Measurements from ENCODE around the gene PDE4D. TPM values are rescaled to one million over a fixed set of nuclear protein-coding genes. Genes with fewer than 3 reads are reported as not detected.

PDE4D gene
- polyA plus RNA-seq, 1 donor (not counting 4 experiments of a cell fraction or from before 2014, with no cell fraction given) = 3.6 TPM

DNA sequence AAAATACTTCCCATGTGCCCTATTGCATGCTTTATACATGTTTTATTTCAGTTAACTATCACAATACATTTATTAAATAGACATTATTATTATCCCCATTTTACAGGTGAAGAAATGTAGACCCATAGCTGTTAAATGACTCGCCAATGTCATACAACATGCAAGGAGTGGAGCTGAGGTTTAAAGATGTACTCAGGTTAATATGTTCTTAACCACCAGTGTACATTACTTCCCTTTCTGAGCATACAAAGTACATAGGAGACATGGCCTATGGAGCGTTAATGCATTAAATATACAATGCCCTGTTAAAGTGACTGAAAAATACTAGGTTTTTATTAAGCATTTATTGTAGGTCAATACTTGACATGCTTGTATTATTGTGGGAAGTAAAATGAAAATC lies 407.0 kb downstream of the PDE4D start:
- Histone ChIP-seq H3K79me2 (ENCODE audit: control insufficient read depth, insufficient read depth, low read length) (no peaks in the 10 kb centered on the region), H3K9me3 (ENCODE audit: control insufficient read depth, low read depth, low read length) (no peaks in the 10 kb centered on the region), H3K9ac (ENCODE audit: control insufficient read depth, extremely low read depth, insufficient read depth, low read length) (no peak overlapping the region), H3K36me3 (ENCODE audit: control insufficient read depth in 2 of 2, extremely low read depth in 1 of 2, insufficient read depth in 2 of 2, low read length in 2 of 2) (no peaks in the 10 kb centered on the region), H3K4me1 (ENCODE audit: control insufficient read depth, extremely low read depth, insufficient read depth, low read length) (peaks cover 27% of the 10 kb centered on the region), H2AFZ (ENCODE audit: control insufficient read depth, low read length) (no peak overlapping the region), H3K4me2 (ENCODE audit: control insufficient read depth, extremely low read depth, insufficient read depth, low read depth, low read length) (no peak overlapping the region), H3K9me1 (ENCODE audit: control insufficient read depth, extremely low read depth, insufficient read depth, low read length) (no peaks in the 10 kb centered on the region), H3K4me3 (ENCODE audit: control insufficient read depth in 2 of 3, extremely low read depth in 1 of 3, insufficient read depth in 2 of 3, low read depth in 1 of 3, low read length in 3 of 3) (no peak overlapping the region), H3K27me3 (ENCODE audit: control insufficient read depth, extremely low read depth, insufficient read depth, low read length) (no peaks in the 10 kb centered on the region), H3K27ac (ENCODE audit: control insufficient read depth, insufficient read depth, low read length) (no peak overlapping the region), H4K20me1 (ENCODE audit: control insufficient read depth, extremely low read depth, insufficient read depth, low read length) (no peaks in the 10 kb centered on the region)
- DNase-seq (ENCODE audit: low read depth, low spot score) = no peak
- no peak for TF ChIP-seq EZH2 (IDR thresholded peaks at IDR 0.05; ENCODE audit: low read length)
- TF ChIP-seq, protein P1, sequence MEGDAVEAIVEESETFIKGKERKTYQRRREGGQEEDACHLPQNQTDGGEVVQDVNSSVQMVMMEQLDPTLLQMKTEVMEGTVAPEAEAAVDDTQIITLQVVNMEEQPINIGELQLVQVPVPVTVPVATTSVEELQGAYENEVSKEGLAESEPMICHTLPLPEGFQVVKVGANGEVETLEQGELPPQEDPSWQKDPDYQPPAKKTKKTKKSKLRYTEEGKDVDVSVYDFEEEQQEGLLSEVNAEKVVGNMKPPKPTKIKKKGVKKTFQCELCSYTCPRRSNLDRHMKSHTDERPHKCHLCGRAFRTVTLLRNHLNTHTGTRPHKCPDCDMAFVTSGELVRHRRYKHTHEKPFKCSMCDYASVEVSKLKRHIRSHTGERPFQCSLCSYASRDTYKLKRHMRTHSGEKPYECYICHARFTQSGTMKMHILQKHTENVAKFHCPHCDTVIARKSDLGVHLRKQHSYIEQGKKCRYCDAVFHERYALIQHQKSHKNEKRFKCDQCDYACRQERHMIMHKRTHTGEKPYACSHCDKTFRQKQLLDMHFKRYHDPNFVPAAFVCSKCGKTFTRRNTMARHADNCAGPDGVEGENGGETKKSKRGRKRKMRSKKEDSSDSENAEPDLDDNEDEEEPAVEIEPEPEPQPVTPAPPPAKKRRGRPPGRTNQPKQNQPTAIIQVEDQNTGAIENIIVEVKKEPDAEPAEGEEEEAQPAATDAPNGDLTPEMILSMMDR (optimal IDR thresholded peaks at IDR 0.05 in 1 of 3, IDR thresholded peaks at IDR 0.05 in 1 of 3, conservative IDR thresholded peaks at IDR 0.05 in 1 of 3; ENCODE audit: extremely low read depth in 1 of 3, insufficient read depth in 2 of 3, low read length in 3 of 3) = no peak
- FAIRE-seq = no peak
- dilution Hi-C loops (cut with MboI; ENCODE audit: extremely low pct_ligation_motif_present, low sequenced_read_pairs) = no loop called here

DNA sequence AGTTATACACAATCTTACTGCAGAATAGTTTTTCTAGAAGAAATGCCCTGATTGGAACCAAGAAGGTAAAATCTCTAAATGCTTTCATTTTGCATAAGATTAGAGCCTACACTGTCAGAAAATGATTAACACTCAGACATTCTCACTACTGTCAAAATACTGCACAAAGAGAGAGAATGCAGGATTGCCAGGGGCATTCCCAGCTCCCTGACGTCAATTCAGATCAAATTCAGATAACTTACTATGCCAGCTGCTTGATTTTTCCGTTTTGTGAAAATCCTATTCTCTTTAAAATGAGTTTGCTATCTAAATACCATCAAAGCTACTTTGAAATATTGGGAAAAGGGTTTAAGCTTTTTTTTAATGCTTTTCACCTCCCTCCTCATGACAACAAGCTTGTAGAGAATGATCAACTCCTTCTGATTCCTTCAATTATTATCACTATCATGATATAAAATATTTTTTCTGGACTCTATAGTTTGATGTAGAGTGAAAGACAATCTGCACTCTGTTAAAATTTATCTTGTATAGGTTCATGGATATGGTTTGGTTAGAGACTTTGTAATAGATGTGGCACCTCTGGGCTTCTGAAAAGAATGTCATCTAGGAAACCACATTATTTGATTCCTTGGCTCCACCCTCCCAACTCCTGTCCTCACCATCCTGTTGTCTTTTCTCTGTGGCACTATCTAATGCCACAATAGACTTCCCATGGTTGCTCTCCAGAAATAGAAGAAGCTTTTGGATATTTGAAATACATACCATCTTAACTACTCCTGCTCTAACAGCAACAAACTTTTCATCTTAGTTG lies 407.7 kb downstream of the PDE4D start:
- Histone ChIP-seq H3K4me1 (ENCODE audit: control insufficient read depth, extremely low read depth, insufficient read depth, low read length) (peaks cover 27% of the 10 kb centered on the region), H3K79me2 (ENCODE audit: control insufficient read depth, insufficient read depth, low read length) (no peaks in the 10 kb centered on the region), H3K4me3 (ENCODE audit: control insufficient read depth in 2 of 3, extremely low read depth in 1 of 3, insufficient read depth in 2 of 3, low read depth in 1 of 3, low read length in 3 of 3) (no peak overlapping the region), H3K9me3 (ENCODE audit: control insufficient read depth, low read depth, low read length) (no peaks in the 10 kb centered on the region), H2AFZ (ENCODE audit: control insufficient read depth, low read length) (no peak overlapping the region), H3K36me3 (ENCODE audit: control insufficient read depth in 2 of 2, extremely low read depth in 1 of 2, insufficient read depth in 2 of 2, low read length in 2 of 2) (no peaks in the 10 kb centered on the region), H4K20me1 (ENCODE audit: control insufficient read depth, extremely low read depth, insufficient read depth, low read length) (no peaks in the 10 kb centered on the region), H3K27ac (ENCODE audit: control insufficient read depth, insufficient read depth, low read length) (no peak overlapping the region), H3K9me1 (ENCODE audit: control insufficient read depth, extremely low read depth, insufficient read depth, low read length) (no peaks in the 10 kb centered on the region), H3K4me2 (ENCODE audit: control insufficient read depth, extremely low read depth, insufficient read depth, low read depth, low read length) (peak overlapping the region; percentile 3), H3K27me3 (ENCODE audit: control insufficient read depth, extremely low read depth, insufficient read depth, low read length) (no peaks in the 10 kb centered on the region), H3K9ac (ENCODE audit: control insufficient read depth, extremely low read depth, insufficient read depth, low read length) (no peak overlapping the region)
- dilution Hi-C loops (cut with MboI; ENCODE audit: extremely low pct_ligation_motif_present, low sequenced_read_pairs) = no loop called here
- TF ChIP-seq EZH2 (IDR thresholded peaks at IDR 0.05; ENCODE audit: low read length) = no peak
- TF ChIP-seq, protein P1 (optimal IDR thresholded peaks at IDR 0.05 in 1 of 3, IDR thresholded peaks at IDR 0.05 in 1 of 3, conservative IDR thresholded peaks at IDR 0.05 in 1 of 3; ENCODE audit: extremely low read depth in 1 of 3, insufficient read depth in 2 of 3, low read length in 3 of 3) = no peak
- FAIRE-seq = peak; percentile 73
- no peak for DNase-seq (ENCODE audit: low read depth, low spot score)
